Measurements from ENCODE around the gene FADS6.

The FADS6 gene

GRCh38 chr17:74853669-74854068, 39.8 kb downstream of the FADS6 start:
- DNase-seq (ENCODE audit: low read depth) = no peak

GRCh38 chr17:74853048-74853397, 40.4 kb downstream of the FADS6 start:
- no peak for DNase-seq (ENCODE audit: low read depth)

- DNase-seq (ENCODE audit: low read depth) = peak; percentile 44
Measured at GRCh38 chr17:74852237-74853047, 41.0 kb downstream of the FADS6 start.

GRCh38 chr17:74851612-74852236, 41.7 kb downstream of the FADS6 start:
- DNase-seq (ENCODE audit: low read depth) = no peak

- DNase-seq (ENCODE audit: low read depth) = no peak
Measured at GRCh38 chr17:74850914-74851313, 42.5 kb downstream of the FADS6 start.

- DNase-seq (ENCODE audit: low read depth) = no peak
Measured at GRCh38 chr17:74850310-74850709, 43.1 kb downstream of the FADS6 start.

GRCh38 chr17:74848656-74849399, 44.6 kb downstream of the FADS6 start:
- no peak for DNase-seq (ENCODE audit: low read depth)

GRCh38 chr17:74846621-74847020, 46.8 kb downstream of the FADS6 start:
- DNase-seq (ENCODE audit: low read depth) = no peak

GRCh38 chr17:74843352-74843627, 50.1 kb downstream of the FADS6 start:
- no peak for DNase-seq (ENCODE audit: low read depth)

- no peak for DNase-seq (ENCODE audit: low read depth)
Measured at GRCh38 chr17:74842599-74843351, 50.7 kb downstream of the FADS6 start.

- DNase-seq (ENCODE audit: low read depth) = no peak
Measured at GRCh38 chr17:74842146-74842598, 51.3 kb downstream of the FADS6 start.

GRCh38 chr17:74840989-74841666, 52.3 kb downstream of the FADS6 start:
- DNase-seq (ENCODE audit: low read depth) = no peak

GRCh38 chr17:74839990-74840852, 53.2 kb downstream of the FADS6 start:
- no peak for DNase-seq (ENCODE audit: low read depth)

GRCh38 chr17:74838274-74838673, 55.2 kb downstream of the FADS6 start:
- no peak for DNase-seq (ENCODE audit: low read depth)

GRCh38 chr17:74836691-74837467, 56.6 kb downstream of the FADS6 start:
- no peak for DNase-seq (ENCODE audit: low read depth)

GRCh38 chr17:74836191-74836590, 57.2 kb downstream of the FADS6 start:
- DNase-seq (ENCODE audit: low read depth) = no peak

GRCh38 chr17:74833501-74834377, 59.7 kb downstream of the FADS6 start:
- no peak for DNase-seq (ENCODE audit: low read depth)

GRCh38 chr17:74832421-74832820, 61.0 kb downstream of the FADS6 start:
- DNase-seq (ENCODE audit: low read depth) = no peak
